CD4-positive, alpha-beta T cell treated with Interleukin-10 for 1 hour (primary cell): ENCODE measurements around the gene PPFIA2.

ENCODE experiments used
- DNase-seq: peaks from one replicate; pipeline ENCODE4 v3.0.0-alpha.2; 2020

PPFIA2 gene

GRCh38 chr12:81759190-81760051, at the start of gene PPFIA2:
PPFIA2 (minus strand) TSS chr12:81759350.
- peak; percentile 15 for DNase-seq

DNA sequence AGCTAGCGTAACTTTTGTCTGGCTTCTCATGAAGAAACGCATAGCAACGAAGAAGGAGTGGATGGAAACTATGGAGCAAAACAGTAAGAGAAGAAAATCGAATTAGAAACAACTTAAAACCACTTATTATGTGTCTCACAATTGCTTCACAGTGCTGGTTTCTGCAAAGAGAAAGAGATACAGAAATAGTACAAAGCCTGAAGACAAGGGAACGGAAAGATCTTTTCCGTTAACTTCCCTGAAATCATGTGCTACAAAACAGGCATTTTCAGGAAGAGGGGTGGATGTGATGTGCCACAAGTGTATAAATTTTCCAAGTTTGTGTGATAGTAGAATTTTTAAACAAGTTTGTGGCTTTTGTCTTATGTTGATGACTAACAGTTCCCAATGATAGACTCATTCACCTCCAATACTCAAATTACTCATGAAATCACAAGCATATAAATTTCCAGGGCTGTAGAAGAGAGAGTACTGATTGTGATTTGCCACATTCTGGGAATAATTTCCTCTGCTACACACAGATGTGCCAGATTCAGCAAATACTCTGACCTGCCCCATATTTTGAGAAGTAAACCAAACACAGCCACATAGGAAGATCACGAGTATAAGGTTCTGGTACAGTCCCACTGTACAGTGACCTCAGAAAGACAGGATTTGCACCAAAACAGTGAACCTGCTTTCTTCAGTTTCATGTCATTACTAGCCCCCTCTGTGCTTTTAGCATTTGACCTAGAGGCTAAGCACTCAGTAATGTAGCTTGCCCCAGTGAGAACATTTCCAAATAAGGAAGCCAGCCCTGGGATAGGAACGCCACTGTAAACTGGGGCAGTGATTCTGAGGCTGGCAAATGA, 41.4 kb upstream of the PPFIA2 start:
- no peak for DNase-seq

GRCh38 chr12:81798294-81798693, 39.1 kb upstream of the PPFIA2 start:
- DNase-seq: no peak

- no peak for DNase-seq
Observed at GRCh38 chr12:81797100-81797499, 38.0 kb upstream of the PPFIA2 start.

DNA sequence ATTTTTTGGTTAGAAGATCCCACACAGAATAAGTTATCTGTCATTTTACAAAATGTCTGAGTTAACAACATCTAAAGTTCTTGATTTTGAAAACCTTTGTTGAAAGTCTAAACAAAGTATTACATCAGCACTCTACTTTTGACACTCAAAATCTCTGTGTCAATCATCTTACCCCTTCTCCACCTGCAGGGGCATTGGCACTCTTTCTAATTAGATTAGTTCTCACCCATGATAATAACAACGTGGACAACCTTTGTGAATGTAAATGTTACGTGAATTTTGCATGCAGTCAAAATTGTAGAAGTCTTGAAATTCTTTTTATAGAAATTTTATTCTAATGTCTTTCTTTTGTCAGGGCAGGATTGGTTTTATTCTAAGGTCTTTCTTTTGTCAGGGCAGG, 33.5 kb upstream of the PPFIA2 start:
- no peak for DNase-seq

DNA sequence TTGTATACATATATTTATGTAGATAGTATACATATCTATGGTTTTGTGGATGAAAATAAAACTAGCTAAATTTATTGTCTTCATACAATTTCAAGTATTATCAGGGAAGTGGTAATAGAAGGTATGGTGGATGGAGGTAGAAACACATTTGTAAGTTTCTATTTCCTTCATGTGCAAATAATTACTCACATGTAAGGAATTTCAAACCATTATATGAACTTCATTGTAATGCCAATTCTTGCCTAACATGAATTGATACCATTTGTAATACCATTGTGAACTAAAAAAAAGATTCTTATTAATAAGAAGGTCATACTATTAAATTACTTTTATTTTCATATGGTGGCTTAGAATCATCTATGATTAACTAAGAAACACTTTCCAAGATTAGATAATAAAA, 20.1 kb upstream of the PPFIA2 start:
- DNase-seq: no peak

GRCh38 chr12:81778719-81779118, 19.6 kb upstream of the PPFIA2 start:
- DNase-seq: no peak

- no peak for DNase-seq
Observed at GRCh38 chr12:81758421-81759189, 545 bp downstream of the PPFIA2 start.

- DNase-seq: no peak
Observed at GRCh38 chr12:81757731-81758365, 1.3 kb downstream of the PPFIA2 start.

GRCh38 chr12:81729781-81730180, 29.4 kb downstream of the PPFIA2 start:
- DNase-seq: no peak

GRCh38 chr12:81727391-81727790, 31.8 kb downstream of the PPFIA2 start:
- no peak for DNase-seq

- DNase-seq: no peak
Observed at GRCh38 chr12:81726634-81727033, 32.5 kb downstream of the PPFIA2 start.

- no peak for DNase-seq
Observed at GRCh38 chr12:81723361-81723760, 35.8 kb downstream of the PPFIA2 start.

DNA sequence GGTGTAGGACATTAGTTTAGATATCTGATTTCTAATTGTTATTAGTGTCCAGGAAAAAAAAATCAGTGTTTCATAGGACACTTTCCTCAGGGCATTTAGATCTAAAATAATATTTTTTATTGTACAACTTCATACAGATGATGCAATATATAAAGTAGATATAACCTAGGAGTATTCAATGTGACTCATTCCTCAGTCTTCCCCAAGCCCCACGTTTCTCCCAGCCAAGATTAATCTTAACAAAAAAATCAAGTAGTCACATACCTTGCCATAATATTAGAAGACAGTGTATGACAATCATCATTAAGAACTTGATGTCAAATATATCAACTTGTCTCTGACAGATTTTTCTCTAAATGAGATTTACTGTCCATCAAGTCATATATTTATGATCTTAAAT, 37.1 kb downstream of the PPFIA2 start:
- no peak for DNase-seq

DNA sequence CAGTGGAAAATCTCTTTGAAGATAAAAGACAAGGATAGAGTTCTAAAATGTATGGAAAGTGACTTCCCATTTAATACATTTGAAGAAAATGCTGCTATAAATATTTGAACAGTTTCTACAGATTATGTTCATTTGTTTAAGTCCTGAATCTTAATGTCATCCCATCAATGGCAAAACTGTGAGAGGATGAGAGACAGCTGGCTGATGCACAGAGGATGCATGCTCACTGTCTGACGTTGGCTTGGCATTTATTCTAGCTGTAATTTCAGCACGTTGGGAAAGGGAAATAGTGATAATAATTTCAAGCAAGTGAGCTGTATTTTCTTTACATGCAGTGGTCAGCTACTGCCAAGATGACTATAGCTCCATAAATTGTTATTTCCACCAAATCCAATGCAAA, 40.5 kb downstream of the PPFIA2 start:
- no peak for DNase-seq

GRCh38 chr12:81712536-81712935, 46.6 kb downstream of the PPFIA2 start:
- DNase-seq: no peak

- no peak for DNase-seq
Observed at GRCh38 chr12:81705586-81705985, 53.6 kb downstream of the PPFIA2 start.

DNA sequence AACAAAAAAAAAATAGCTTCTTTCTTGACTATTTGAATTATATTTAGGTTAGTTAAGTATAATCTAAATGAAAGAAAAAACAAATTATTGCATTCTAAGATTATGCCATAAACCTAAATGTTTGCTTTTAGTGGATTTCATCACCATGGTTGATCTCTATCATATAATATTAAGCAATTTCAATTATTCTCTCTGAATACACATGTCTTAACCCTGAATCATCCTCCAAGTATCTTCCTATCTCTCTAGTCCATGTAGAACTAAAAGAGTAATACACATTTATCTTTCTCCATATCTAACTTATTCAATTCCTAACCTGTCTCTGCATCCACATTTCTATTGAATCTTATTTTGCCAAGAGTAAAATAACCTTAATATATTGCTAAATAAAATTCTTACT, 59.6 kb downstream of the PPFIA2 start:
- no peak for DNase-seq

DNA sequence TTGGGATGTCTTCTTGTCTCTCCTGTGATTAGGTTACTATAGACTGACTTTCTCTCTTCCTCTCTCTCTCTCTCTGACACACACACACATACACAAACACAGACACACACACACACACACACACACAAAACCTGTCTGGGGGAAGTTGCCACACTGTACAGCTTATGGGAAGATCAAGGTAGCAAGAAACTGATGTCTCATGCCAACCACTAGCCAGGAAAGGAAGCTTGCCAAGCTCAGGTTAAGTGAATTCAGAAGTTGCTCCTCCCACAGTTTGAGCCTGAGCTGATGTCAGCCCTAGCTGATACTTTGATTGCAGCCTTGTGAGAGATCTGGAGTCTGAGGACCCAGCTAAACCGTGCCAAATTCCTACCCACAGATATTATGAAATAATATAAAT, 67.1 kb downstream of the PPFIA2 start:
- DNase-seq: no peak

GRCh38 chr12:81683881-81684280, 75.3 kb downstream of the PPFIA2 start:
- no peak for DNase-seq

DNA sequence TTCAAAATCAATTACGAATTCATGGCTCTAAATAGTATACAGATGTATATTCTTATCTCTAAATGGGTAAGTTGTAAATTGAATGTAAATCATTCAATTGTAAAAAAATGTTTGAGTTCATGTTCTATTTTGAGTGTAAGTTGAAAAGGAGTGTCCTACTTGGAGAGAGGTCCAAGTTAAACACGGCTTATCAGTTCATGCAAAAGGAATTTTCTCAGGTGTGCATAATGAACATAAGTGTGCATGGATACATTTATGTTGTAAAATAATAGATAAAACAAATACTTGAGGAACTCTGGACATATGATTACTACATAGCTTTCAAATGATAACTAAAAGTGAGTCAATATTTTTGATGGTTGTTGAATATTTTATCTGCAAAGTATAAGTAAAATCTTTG, 79.5 kb downstream of the PPFIA2 start:
- no peak for DNase-seq

- no peak for DNase-seq
Observed at GRCh38 chr12:81670759-81671158, 88.4 kb downstream of the PPFIA2 start.

DNA sequence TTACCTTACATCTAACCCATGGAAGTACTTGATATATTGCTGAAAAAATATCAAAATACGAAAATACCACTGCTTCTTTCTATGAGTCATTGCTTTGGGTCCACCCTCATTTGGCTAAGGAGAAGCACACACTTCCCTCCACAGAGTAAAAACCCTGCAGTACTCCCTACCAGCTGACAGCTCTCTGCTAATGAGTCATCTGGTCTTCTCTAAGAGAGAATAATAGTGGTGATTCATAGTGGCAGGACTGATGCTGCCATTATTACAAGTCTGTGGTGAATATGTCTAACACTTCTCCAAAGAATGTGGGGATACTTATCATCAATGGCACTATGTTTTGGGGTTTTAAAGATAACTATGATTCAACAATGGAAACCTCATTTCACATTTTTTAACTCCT, 90.7 kb downstream of the PPFIA2 start:
- DNase-seq: no peak
